Measurements from ENCODE around the gene ANP32A. TPM values are rescaled to one million over a fixed set of nuclear protein-coding genes. Genes with fewer than 3 reads are reported as not detected.

The ANP32A gene
- total RNA-seq, 1 donor from 2014 or later, result 333 TPM

GRCh38 chr15:68782589-68783161 lies 38.0 kb downstream of the ANP32A start:
- Mint-ChIP-seq H3K4me3 (no peak overlapping the region), H3K4me1 (peaks cover 16% of the 10 kb centered on the region), H3K27me3 (ENCODE audit: insufficient read depth, low read depth) (peaks cover 2% of the 10 kb centered on the region), H3K27ac (peak overlapping the region; percentile 82), H3K9me3 (no peaks in the 10 kb centered on the region), H3K36me3 (peaks cover 49% of the 10 kb centered on the region)
- H3F3A ChIP-seq (ENCODE audit: low read depth), result peaks cover 27% of the 10 kb centered on the region
- peaks cover 79% of the 10 kb centered on the region for H4K20me1 ChIP-seq (ENCODE audit: low read depth)
- no peak for TF ChIP-seq CTCF (IDR thresholded peaks at IDR 0.05)
- TF ChIP-seq EZH2 (IDR thresholded peaks at IDR 0.05), result no peak
- TF ChIP-seq EZH2phosphoT487 (IDR thresholded peaks at IDR 0.05), result no peak
- peaks cover 11% of the 10 kb centered on the region for H3K36me3 ChIP-seq
- H3K27me3 ChIP-seq, result no peaks in the 10 kb centered on the region
- DNase-seq (ENCODE audit: low spot score), result no peak
- no peak overlapping the region for H3K4me2 ChIP-seq
- no peak overlapping the region for H3K9ac ChIP-seq
- no peaks in the 10 kb centered on the region for H3K4me1 ChIP-seq
- no peak overlapping the region for H3K4me3 ChIP-seq
- H2AFZ ChIP-seq (replicated peaks), result no peak overlapping the region
- peaks cover 34% of the 10 kb centered on the region for H3K79me2 ChIP-seq (ENCODE audit: low read depth)
- H3K27ac ChIP-seq, result no peak overlapping the region
- H3K9me3 ChIP-seq (ENCODE audit: low read depth), result no peaks in the 10 kb centered on the region

GRCh38 chr15:68781766-68782588 lies 38.7 kb downstream of the ANP32A start:
- Mint-ChIP-seq H3K36me3 (peaks cover 55% of the 10 kb centered on the region), H3K9me3 (no peaks in the 10 kb centered on the region), H3K27ac (no peak overlapping the region), H3K4me1 (peaks cover 15% of the 10 kb centered on the region), H3K4me3 (no peak overlapping the region), H3K27me3 (ENCODE audit: insufficient read depth, low read depth) (peaks cover 2% of the 10 kb centered on the region)
- no peaks in the 10 kb centered on the region for H3K9me3 ChIP-seq (ENCODE audit: low read depth)
- H2AFZ ChIP-seq (replicated peaks), result no peak overlapping the region
- H3K36me3 ChIP-seq, result peaks cover 11% of the 10 kb centered on the region
- H3K9ac ChIP-seq, result no peak overlapping the region
- peaks cover 33% of the 10 kb centered on the region for H3F3A ChIP-seq (ENCODE audit: low read depth)
- no peaks in the 10 kb centered on the region for H3K27me3 ChIP-seq
- no peaks in the 10 kb centered on the region for H3K4me1 ChIP-seq
- peaks cover 72% of the 10 kb centered on the region for H4K20me1 ChIP-seq (ENCODE audit: low read depth)
- H3K4me3 ChIP-seq, result no peak overlapping the region
- H3K4me2 ChIP-seq, result no peak overlapping the region
- H3K27ac ChIP-seq, result no peak overlapping the region
- peaks cover 27% of the 10 kb centered on the region for H3K79me2 ChIP-seq (ENCODE audit: low read depth)
- no peak for DNase-seq (ENCODE audit: low spot score)
- TF ChIP-seq CTCF (IDR thresholded peaks at IDR 0.05) (no peak), EZH2phosphoT487 (IDR thresholded peaks at IDR 0.05) (no peak), EZH2 (IDR thresholded peaks at IDR 0.05) (no peak)

- peaks cover 3% of the 10 kb centered on the region for H3K4me1 ChIP-seq
- Mint-ChIP-seq H3K36me3 (peaks cover 53% of the 10 kb centered on the region), H3K27me3 (ENCODE audit: insufficient read depth, low read depth) (peaks cover 2% of the 10 kb centered on the region), H3K9me3 (no peaks in the 10 kb centered on the region), H3K27ac (no peak overlapping the region), H3K4me3 (no peak overlapping the region), H3K4me1 (peaks cover 17% of the 10 kb centered on the region)
- no peak overlapping the region for H2AFZ ChIP-seq (replicated peaks)
- H3K79me2 ChIP-seq (ENCODE audit: low read depth), result peaks cover 19% of the 10 kb centered on the region
- no peak overlapping the region for H3K27ac ChIP-seq
- no peaks in the 10 kb centered on the region for H3K27me3 ChIP-seq
- H3K4me2 ChIP-seq, result no peak overlapping the region
- peaks cover 65% of the 10 kb centered on the region for H4K20me1 ChIP-seq (ENCODE audit: low read depth)
- no peaks in the 10 kb centered on the region for H3K9me3 ChIP-seq (ENCODE audit: low read depth)
- no peak for DNase-seq (ENCODE audit: low spot score)
- H3K36me3 ChIP-seq, result peaks cover 11% of the 10 kb centered on the region
- no peak overlapping the region for H3K9ac ChIP-seq
- peaks cover 34% of the 10 kb centered on the region for H3F3A ChIP-seq (ENCODE audit: low read depth)
- no peak overlapping the region for H3K4me3 ChIP-seq
- TF ChIP-seq EZH2 (IDR thresholded peaks at IDR 0.05), result no peak
- no peak for TF ChIP-seq CTCF (IDR thresholded peaks at IDR 0.05)
- TF ChIP-seq EZH2phosphoT487 (IDR thresholded peaks at IDR 0.05), result no peak
These were observed 39.5 kb downstream of the ANP32A start for GRCh38 chr15:68781217-68781616.

Measured in neural progenitor cell (in vitro differentiated cells).